HepG2 (cell line): ENCODE data around the gene CCDC157. TPM values are rescaled to one million over a fixed set of nuclear protein-coding genes. Genes with fewer than 3 reads are reported as not detected.
"Not testable (repeated sequence)": the region's sequence is repeated elsewhere in the genome, so short reads cannot be mapped to it uniquely, and the experiment has no call there.

Experiments used
- ATAC-seq: fragments of 200-7000 bp; cut with Tn5 transposase; 3 replicates; pipeline ENCODE4 v1.9.1; 2020; ENCODE audit warnings: mild to moderate bottlenecking, moderate library complexity
- BruUV-seq: library from RNA; stranded (reverse); fragments of 400-500 nt; replicated peaks from 2 replicates; lab custom pipeline; 2021; lab: Mats Ljungman, UMichigan
- CTCF ChIA-PET: fragments of 300-600 bp; formaldehyde crosslinking; extraction: SDS; loops from one replicate; lab custom pipeline; 2021; ENCODE audit warnings: low total read pairs, inconsistent platforms, low intra/inter-chr PET ratio; lab: Yijun Ruan, JAX
- POLR2A ChIA-PET: fragments of 350-600 bp; sonication (Branson Sonifier 250); formaldehyde crosslinking; loops from one replicate; lab custom pipeline; 2020; ENCODE audit warnings: antibody characterized with exemption, inconsistent platforms; lab: Yijun Ruan, JAX
- DNase-seq: peaks from one replicate; pipeline ENCODE4 v3.0.0-alpha.2; 2015; ENCODE audit warnings: low spot score
- FAIRE-seq: peaks from 3 replicates; lab custom pipeline; 2011; peaks lifted over from hg19 to GRCh38; lab: Jason Lieb, UNC
- H2AFZ ChIP-seq: one replicate; pipeline ENCODE4 v1.6.1; 2011; ENCODE audit warnings: low read length, inconsistent platforms
- H3K27ac ChIP-seq: fragments of 300-600 bp; 3 replicates; pipeline ENCODE4 v1.8.0; 2011; ENCODE audit warnings: mixed run types, mild to moderate bottlenecking, mixed read lengths, low read length, inconsistent platforms; ENCODE audit not compliant: insufficient read depth; ENCODE audit errors: extremely low read length
- H3K27me3 ChIP-seq, 2 experiments: fragments of 200-600 bp in 1 of 2; 2 replicates in 1 of 2; 3 replicates in 1 of 2; pipeline versions ENCODE4 v1.6.0 to v1.8.0; 2011; ENCODE audit warnings: low read length in 2 of 2, mild to moderate bottlenecking in 2 of 2, moderate library complexity in 2 of 2, inconsistent platforms in 1 of 2; ENCODE audit not compliant: insufficient read depth in 2 of 2, control insufficient read depth in 1 of 2
- H3K36me3 ChIP-seq, 2 experiments: fragments of 200-600 bp in 1 of 2; replicated peaks in 1 of 2; 2 replicates in 1 of 2; 3 replicates in 1 of 2; pipeline versions ENCODE4 v1.5.1 to v1.8.0; 2011; ENCODE audit warnings: low read length in 2 of 2, inconsistent platforms in 1 of 2; ENCODE audit not compliant: insufficient read depth in 2 of 2, control insufficient read depth in 1 of 2
- H3K4me1 ChIP-seq: 2 replicates; pipeline ENCODE4 v1.5.1; 2012; ENCODE audit warnings: low read length, inconsistent platforms; ENCODE audit not compliant: insufficient read depth
- H3K4me2 ChIP-seq: 2 replicates; pipeline ENCODE4 v1.6.0; 2011; ENCODE audit warnings: low read depth, low read length, inconsistent platforms
- H3K4me3 ChIP-seq, 3 experiments: fragments of 200-600 bp in 1 of 3; sonication (generic), shearing (Covaris generic) in 1 of 3; replicated peaks in 1 of 3; 2 replicates each; pipeline ENCODE4 v1.5.1; 2011 to 2016; ENCODE audit warnings: low read length in 3 of 3, inconsistent platforms in 2 of 3, low read depth in 2 of 3, mild to moderate bottlenecking in 2 of 3, control low read depth in 1 of 3, mixed read lengths in 1 of 3; ENCODE audit not compliant: insufficient read depth in 1 of 3
- H3K79me2 ChIP-seq: one replicate; pipeline ENCODE4 v1.6.1; 2011; ENCODE audit warnings: low read length, inconsistent platforms; ENCODE audit not compliant: insufficient read depth
- H3K9ac ChIP-seq: 2 replicates; pipeline ENCODE4 v1.6.0; 2011; ENCODE audit warnings: mild to moderate bottlenecking, low read depth, low read length, inconsistent platforms; ENCODE audit not compliant: insufficient read depth
- H3K9me3 ChIP-seq: 2 replicates; pipeline ENCODE4 v1.5.1; 2012; ENCODE audit warnings: mild to moderate bottlenecking, low read length
- H4K20me1 ChIP-seq: 2 replicates; pipeline ENCODE4 v1.6.0; 2011; ENCODE audit warnings: inconsistent platforms, mild to moderate bottlenecking, low read length, moderate library complexity; ENCODE audit not compliant: insufficient read depth
- LBX2 ChIP-seq: sonication (generic); formaldehyde crosslinking; IDR thresholded peaks from 2 replicates; pipeline ENCODE4 v1.5.0; 2020; ENCODE audit warnings: missing genetic modification reagents, mild to moderate bottlenecking, borderline replicate concordance
- ZFP91 ChIP-seq: sonication (generic); formaldehyde crosslinking; IDR thresholded peaks from 2 replicates; pipeline ENCODE4 v1.9.0; 2022; ENCODE audit warnings: missing genetic modification reagents, mild to moderate bottlenecking, borderline replicate concordance
- ZNF121 ChIP-seq: sonication (generic); formaldehyde crosslinking; IDR thresholded peaks from 2 replicates; pipeline ENCODE4 v1.5.0; 2020; ENCODE audit warnings: mild to moderate bottlenecking, missing genetic modification reagents
- WGBS: methylation state at CpG from one replicate; pipeline ENCODE4 v1.1.6; 2017; ENCODE audit warnings: low lambda C conversion rate; 5-methylcytosine and 5-hydroxymethylcytosine counted together
- in situ Hi-C: cut with HindIII; loops from 2 replicates; pipeline ENCODE4 v1.10.0; 2017; ENCODE audit warnings: low pct_unique_long_range_greater_than_20kb; ENCODE audit not compliant: extremely low pct_ligation_motif_present
- intact Hi-C: fragments of 100-400 bp; cut with micrococcal nuclease; formaldehyde crosslinking; loops from one replicate; pipeline ENCODE4 v1.10.0; 2022; ENCODE audit not compliant: unreplicated experiment
- polyA plus RNA-seq, 8 experiments: library from polyadenylated mRNA; depleted of rRNA in 3 of 8; stranded (reverse) in 7 of 8; unstranded in 1 of 8; fragments of >200 nt; fragmentation: Illumina TruSeq in 4 of 8; extraction: Trizol in 4 of 8; gene quantifications; 2 replicates each; pipeline versions ENCODE4 v1.2.1 to v1.2.3, GENCODE V29; 2011 to 2016; ENCODE audit warnings: low read depth in 4 of 8, missing spikeins in 1 of 8, mixed read lengths in 1 of 8; ENCODE audit not compliant: insufficient read depth in 1 of 8
- total RNA-seq, 5 experiments: library from RNA; depleted of rRNA; stranded (reverse); fragments of >200 nt; fragmentation: Illumina TruSeq; extraction: Trizol; gene quantifications; 2 replicates each; pipeline ENCODE4 v1.2.3, GENCODE V29; 2016; ENCODE audit warnings: low read depth in 1 of 5

The CCDC157 gene
- total and polyA plus RNA-seq, 2 of the 13 experiments (the other 11 are each of a cell fraction or from before 2014, with no cell fraction given), result 1.4 to 1.6 TPM

GRCh38 chr22:30402028-30402765 is 45.4 kb downstream of the CCDC157 start:
- FAIRE-seq, result no peak
- intact Hi-C loops, result no loop called here
- Histone ChIP-seq H3K27me3 (no peaks in the 10 kb centered on the region), H3K4me1 (peaks cover 72% of the 10 kb centered on the region), H3K79me2 (no peaks in the 10 kb centered on the region), H3K4me2 (no peak overlapping the region), H3K27ac (no peak overlapping the region), H3K36me3 (peaks cover 3 to 10% of the 10 kb centered on the region in 2 experiments; a peak in 4 of 5 replicates), H2AFZ (no peak overlapping the region), H3K9ac (no peak overlapping the region), H4K20me1 (no peaks in the 10 kb centered on the region), H3K4me3 (no peak overlapping the region), H3K9me3 (no peaks in the 10 kb centered on the region)
- no peak for ATAC-seq
- no peak for DNase-seq
- TF ChIP-seq LBX2 (CRISPR knock-in tag) (no peak), ZFP91 (CRISPR knock-in tag) (peak; percentile 91)
- in situ Hi-C loops, result no loop called here
- whole genome bisulfite sequencing, result 85% methylated on average over 4 of the region's 5 CpGs
- ChIA-PET CTCF (no interaction called here), POLR2A (interaction anchor here (1.6 to 6.5 kb wide), 2 partner anchors 21 to 111 kb away, joined by 6 to 65 read pairs; no protein-coding TSS in a partner anchor)
- no TSS peak for BruUV-seq

GRCh38 chr22:30402766-30403104 is 45.9 kb downstream of the CCDC157 start:
- intact Hi-C loops, in situ Hi-C loops, FAIRE-seq: not testable (repeated sequence)

More at GRCh38 chr22:30402766-30403104, 45.9 kb downstream of the CCDC157 start:
- H2AFZ ChIP-seq, ATAC-seq, H3K4me2 ChIP-seq, DNase-seq, CTCF ChIA-PET, H4K20me1 ChIP-seq, H3K4me3 ChIP-seq, H3K27ac ChIP-seq, H3K9me3 ChIP-seq, H3K9ac ChIP-seq, H3K27me3 ChIP-seq, H3K79me2 ChIP-seq, BruUV-seq: not testable (repeated sequence)
- TF ChIP-seq ZNF121 (CRISPR knock-in tag), result peak; percentile 49; the same call in 1 of the 2 replicates
- POLR2A ChIA-PET, result interaction anchor here (1.6 to 6.5 kb wide), 2 partner anchors 20 to 112 kb away, joined by 6 to 65 read pairs; no protein-coding TSS in a partner anchor
- WGBS, result 93% methylated on average over 5 of the region's 5 CpGs
- Histone ChIP-seq H3K36me3 (peaks cover 6 to 13% of the 10 kb centered on the region in 2 experiments; a peak in 4 of 5 replicates), H3K4me1 (peaks cover 68% of the 10 kb centered on the region)
